ENCODE data around the gene EXOC4. TPM values are rescaled to one million over a fixed set of nuclear protein-coding genes. Genes with fewer than 3 reads are reported as not detected.

EXOC4 gene
- total and polyA plus RNA-seq, 2 donors (not counting 3 experiments of a cell fraction or from before 2014, with no cell fraction given), result 20.3 to 73.1 TPM

DNA sequence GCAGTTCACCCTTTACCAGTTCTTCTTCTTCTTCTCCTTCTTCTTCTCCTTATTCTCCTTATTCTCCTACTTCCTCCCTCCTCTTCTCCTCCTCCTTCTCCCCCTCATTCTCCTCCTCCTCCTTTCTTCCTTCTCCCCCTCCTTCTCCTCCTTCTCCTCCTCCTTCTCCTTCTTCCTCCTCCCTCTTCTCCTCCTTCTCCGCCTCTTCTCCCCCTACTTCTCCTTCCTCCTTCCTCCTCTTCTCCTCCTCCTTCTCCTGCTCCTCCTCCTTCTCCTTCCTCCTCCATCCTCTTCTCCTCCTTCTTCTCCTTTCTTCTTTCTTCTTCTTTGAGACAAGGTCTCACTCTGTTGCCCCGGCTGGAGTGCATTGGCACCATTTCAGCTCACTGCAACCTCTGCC, 816.3 kb downstream of the EXOC4 start:
- BruUV-seq (replicated peaks), result no TSS peak
- FAIRE-seq, result no peak
- Histone ChIP-seq H3K9me3 (replicated peaks; ENCODE audit: control insufficient read depth, insufficient read depth, low read length) (no peaks in the 10 kb centered on the region), H3K27ac (ENCODE audit: insufficient read depth, low read depth, low read length) (no peak overlapping the region), H3K27me3 (ENCODE audit: control insufficient read depth in 2 of 2, insufficient read depth in 2 of 2, low read length in 2 of 2) (no peaks in the 10 kb centered on the region), H3K79me2 (ENCODE audit: control insufficient read depth, insufficient read depth, low read length) (no peaks in the 10 kb centered on the region), H3K9me1 (replicated peaks; ENCODE audit: control insufficient read depth, extremely low read depth, insufficient read depth, low read length) (no peaks in the 10 kb centered on the region), H4K20me1 (replicated peaks; ENCODE audit: control insufficient read depth, extremely low read depth, insufficient read depth, low read length) (no peaks in the 10 kb centered on the region), H2AFZ (ENCODE audit: low read depth, low read length) (no peak overlapping the region), H3K4me1 (ENCODE audit: control insufficient read depth, extremely low read depth, insufficient read depth, low read length) (no peaks in the 10 kb centered on the region), H3K4me3 (replicated peaks in 1 of 3; ENCODE audit: insufficient read depth in 1 of 3, low read depth in 1 of 3, low read length in 3 of 3) (no peak overlapping the region), H3K36me3 (ENCODE audit: control insufficient read depth in 2 of 2, extremely low read depth in 1 of 2, insufficient read depth in 2 of 2, low read length in 2 of 2) (no peaks in the 10 kb centered on the region), H3K9ac (replicated peaks; ENCODE audit: extremely low read depth, insufficient read depth, low read length) (no peak overlapping the region), H3K4me2 (ENCODE audit: insufficient read depth, low read length) (no peak overlapping the region)
- ChIA-PET CTCF (interaction anchor here (1.0 kb wide), 1 partner anchor 72 kb away, joined by 3 read pairs; no protein-coding TSS in a partner anchor), POLR2A (no interaction called here)
- dilution Hi-C loops (cut with MboI; ENCODE audit: extremely low pct_ligation_motif_present, low sequenced_read_pairs), result no loop called here
- DNase-seq (ENCODE audit: low read depth, low spot score), result no peak
- no peak for TF ChIP-seq EZH2 (IDR thresholded peaks at IDR 0.05; ENCODE audit: borderline replicate concordance, low read depth, low read length, severe bottlenecking)
- TF ChIP-seq POLR2AphosphoS5 (IDR thresholded peaks at IDR 0.05; ENCODE audit: insufficient read depth, low read depth, low read length), result no peak
- TF ChIP-seq, protein P1, sequence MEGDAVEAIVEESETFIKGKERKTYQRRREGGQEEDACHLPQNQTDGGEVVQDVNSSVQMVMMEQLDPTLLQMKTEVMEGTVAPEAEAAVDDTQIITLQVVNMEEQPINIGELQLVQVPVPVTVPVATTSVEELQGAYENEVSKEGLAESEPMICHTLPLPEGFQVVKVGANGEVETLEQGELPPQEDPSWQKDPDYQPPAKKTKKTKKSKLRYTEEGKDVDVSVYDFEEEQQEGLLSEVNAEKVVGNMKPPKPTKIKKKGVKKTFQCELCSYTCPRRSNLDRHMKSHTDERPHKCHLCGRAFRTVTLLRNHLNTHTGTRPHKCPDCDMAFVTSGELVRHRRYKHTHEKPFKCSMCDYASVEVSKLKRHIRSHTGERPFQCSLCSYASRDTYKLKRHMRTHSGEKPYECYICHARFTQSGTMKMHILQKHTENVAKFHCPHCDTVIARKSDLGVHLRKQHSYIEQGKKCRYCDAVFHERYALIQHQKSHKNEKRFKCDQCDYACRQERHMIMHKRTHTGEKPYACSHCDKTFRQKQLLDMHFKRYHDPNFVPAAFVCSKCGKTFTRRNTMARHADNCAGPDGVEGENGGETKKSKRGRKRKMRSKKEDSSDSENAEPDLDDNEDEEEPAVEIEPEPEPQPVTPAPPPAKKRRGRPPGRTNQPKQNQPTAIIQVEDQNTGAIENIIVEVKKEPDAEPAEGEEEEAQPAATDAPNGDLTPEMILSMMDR (IDR thresholded peaks at IDR 0.05; ENCODE audit: extremely low read depth in 1 of 2, insufficient read depth in 1 of 2, low read depth in 1 of 2, low read length in 2 of 2), result no peak
- TF ChIP-seq, protein P2, sequence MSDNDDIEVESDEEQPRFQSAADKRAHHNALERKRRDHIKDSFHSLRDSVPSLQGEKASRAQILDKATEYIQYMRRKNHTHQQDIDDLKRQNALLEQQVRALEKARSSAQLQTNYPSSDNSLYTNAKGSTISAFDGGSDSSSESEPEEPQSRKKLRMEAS (IDR thresholded peaks at IDR 0.05; ENCODE audit: insufficient read depth, insufficient read length), result no peak
- no peak for TF ChIP-seq POLR2A (IDR thresholded peaks at IDR 0.05; ENCODE audit: low read depth, low read length)
- no peak for TF ChIP-seq JUN (IDR thresholded peaks at IDR 0.05; ENCODE audit: borderline replicate concordance, insufficient read depth, insufficient read length, low read depth)
- no peak for TF ChIP-seq MYC (IDR thresholded peaks at IDR 0.05; ENCODE audit: low read depth, low read length)
- no peak for TF ChIP-seq GATA2 (IDR thresholded peaks at IDR 0.05; ENCODE audit: insufficient read depth, insufficient read length, low read depth, low read length)
- TF ChIP-seq FOS (IDR thresholded peaks at IDR 0.05; ENCODE audit: borderline replicate concordance, insufficient read depth, low read length), result no peak
- intact Hi-C loops (cut with micrococcal nuclease), result no loop called here
